GM18870 (cell line): ENCODE measurements around the gene C19orf73.

Experiments
- ATAC-seq: cut with Tn5 transposase; IDR thresholded peaks from one replicate; pipeline ENCODE4 v1.9.1; 2021; ENCODE audit warnings: moderate library complexity; ENCODE audit not compliant: unreplicated experiment

The C19orf73 gene

DNA sequence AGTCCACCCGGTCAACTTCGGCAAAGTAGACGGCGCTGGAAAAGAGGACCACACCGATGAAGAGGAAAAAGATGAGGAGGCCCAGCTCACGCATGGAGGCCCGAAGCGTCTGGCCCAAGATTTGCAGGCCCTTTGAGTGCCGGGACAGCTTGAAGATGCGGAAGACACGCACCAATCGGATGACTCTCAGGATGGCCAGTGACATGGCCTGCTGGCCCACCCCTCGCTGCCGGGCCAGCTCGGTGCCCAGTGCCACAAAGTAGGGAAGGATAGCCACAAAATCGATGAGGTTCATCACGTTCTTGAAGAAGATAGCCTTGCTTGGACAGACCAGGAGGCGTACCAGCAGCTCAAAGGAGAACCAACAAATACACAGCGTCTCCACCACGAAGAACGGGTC, 48.5 kb downstream of the C19orf73 start:
- no peak for ATAC-seq

DNA sequence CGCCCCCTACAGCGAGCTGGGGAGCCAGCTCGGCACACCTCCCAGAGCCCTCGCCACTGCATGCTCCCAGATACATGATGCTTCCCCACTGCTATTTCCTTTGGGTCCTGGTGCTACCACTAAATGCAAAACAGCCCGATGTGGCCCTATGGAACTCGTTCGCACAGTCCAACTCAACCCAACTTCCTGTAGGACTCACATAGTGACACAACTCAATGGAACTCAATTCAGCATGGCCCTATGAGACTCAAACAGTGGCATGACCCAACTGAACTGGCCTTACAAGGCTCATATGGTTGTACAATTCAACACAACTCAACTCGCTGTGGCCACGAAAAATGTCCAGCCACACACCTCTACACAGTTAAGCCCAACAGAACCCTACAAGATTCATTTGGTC, 49.9 kb downstream of the C19orf73 start:
- ATAC-seq: no peak
